ENCODE data around the gene COPG1. TPM values are rescaled to one million over a fixed set of nuclear protein-coding genes. Genes with fewer than 3 reads are reported as not detected.

Gene COPG1
- total RNA-seq, 1 experiment from 2014 or later: 157 TPM

GRCh38 chr3:129277829-129278271 lies 28.4 kb downstream of the COPG1 start:
- Histone ChIP-seq H3K4me1 (ENCODE audit: insufficient read depth, low read length, poor library complexity, severe bottlenecking) (peaks cover 17% of the 10 kb centered on the region), H3K4me3 (ENCODE audit: low read depth, low read length, poor library complexity, severe bottlenecking) (no peak overlapping the region), H3K27me3 (replicated peaks; ENCODE audit: insufficient read depth, low read depth, low read length, poor library complexity) (no peaks in the 10 kb centered on the region), H3K36me3 (ENCODE audit: insufficient read depth, low read length, poor library complexity, severe bottlenecking) (peaks cover 43% of the 10 kb centered on the region), H3K27ac (ENCODE audit: low read depth, low read length, poor library complexity, severe bottlenecking) (peak overlapping the region; percentile 84), H3K9me3 (ENCODE audit: low read depth, low read length, poor library complexity, severe bottlenecking) (no peaks in the 10 kb centered on the region)
- intact Hi-C loops (cut with micrococcal nuclease; ENCODE audit: unreplicated experiment): no loop called here
- TF ChIP-seq, protein P1, sequence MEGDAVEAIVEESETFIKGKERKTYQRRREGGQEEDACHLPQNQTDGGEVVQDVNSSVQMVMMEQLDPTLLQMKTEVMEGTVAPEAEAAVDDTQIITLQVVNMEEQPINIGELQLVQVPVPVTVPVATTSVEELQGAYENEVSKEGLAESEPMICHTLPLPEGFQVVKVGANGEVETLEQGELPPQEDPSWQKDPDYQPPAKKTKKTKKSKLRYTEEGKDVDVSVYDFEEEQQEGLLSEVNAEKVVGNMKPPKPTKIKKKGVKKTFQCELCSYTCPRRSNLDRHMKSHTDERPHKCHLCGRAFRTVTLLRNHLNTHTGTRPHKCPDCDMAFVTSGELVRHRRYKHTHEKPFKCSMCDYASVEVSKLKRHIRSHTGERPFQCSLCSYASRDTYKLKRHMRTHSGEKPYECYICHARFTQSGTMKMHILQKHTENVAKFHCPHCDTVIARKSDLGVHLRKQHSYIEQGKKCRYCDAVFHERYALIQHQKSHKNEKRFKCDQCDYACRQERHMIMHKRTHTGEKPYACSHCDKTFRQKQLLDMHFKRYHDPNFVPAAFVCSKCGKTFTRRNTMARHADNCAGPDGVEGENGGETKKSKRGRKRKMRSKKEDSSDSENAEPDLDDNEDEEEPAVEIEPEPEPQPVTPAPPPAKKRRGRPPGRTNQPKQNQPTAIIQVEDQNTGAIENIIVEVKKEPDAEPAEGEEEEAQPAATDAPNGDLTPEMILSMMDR (conservative IDR thresholded peaks at IDR 0.05; ENCODE audit: low read depth, low read length): no peak
- peak; percentile 43 for DNase-seq (ENCODE audit: low spot score)
- BruUV-seq (replicated peaks): no TSS peak
- CTCF ChIA-PET: no interaction called here
- POLR2A ChIA-PET (ENCODE audit: low non-redundant PET): interaction anchor here (0.7 kb wide), 1 partner anchor 283 kb away, joined by 3 read pairs; no protein-coding TSS in a partner anchor

- no peaks in the 10 kb centered on the region for H3K27me3 ChIP-seq (replicated peaks; ENCODE audit: insufficient read depth, low read depth, low read length, poor library complexity)
- TF ChIP-seq, protein P1 (conservative IDR thresholded peaks at IDR 0.05; ENCODE audit: low read depth, low read length): no peak
- no peak for TF ChIP-seq EZH2 (IDR thresholded peaks at IDR 0.05; ENCODE audit: borderline replicate concordance, low read depth, low read length, poor library complexity, severe bottlenecking)
- peaks cover 36% of the 10 kb centered on the region for H3K36me3 ChIP-seq (ENCODE audit: insufficient read depth, low read length, poor library complexity, severe bottlenecking)
- intact Hi-C loops (cut with micrococcal nuclease; ENCODE audit: unreplicated experiment): no loop called here
- peak within 1 kb of the TSS; percentile 84 for H3K27ac ChIP-seq (ENCODE audit: low read depth, low read length, poor library complexity, severe bottlenecking)
- ChIA-PET CTCF (no interaction called here), POLR2A (ENCODE audit: low non-redundant PET) (interaction anchor here (0.6 kb wide), 1 partner anchor 157 kb away, joined by 13 read pairs; no protein-coding TSS in a partner anchor)
- no TSS peak for BruUV-seq (replicated peaks)
- DNase-seq (ENCODE audit: low spot score): peak; percentile 93
- peaks cover 17% of the 10 kb centered on the region for H3K4me1 ChIP-seq (ENCODE audit: insufficient read depth, low read length, poor library complexity, severe bottlenecking)
- H3K9me3 ChIP-seq (ENCODE audit: low read depth, low read length, poor library complexity, severe bottlenecking): no peaks in the 10 kb centered on the region
- H3K4me3 ChIP-seq (ENCODE audit: low read depth, low read length, poor library complexity, severe bottlenecking): peak within 1 kb of the TSS; percentile 93
Measured at GRCh38 chr3:129278439-129278965, 29.1 kb downstream of the COPG1 start, which contains the start of gene HMCES. TSS of gene HMCES (plus strand) at chr3:129278870. CDS start at chr3:129279733, 863 bp downstream.

DNA sequence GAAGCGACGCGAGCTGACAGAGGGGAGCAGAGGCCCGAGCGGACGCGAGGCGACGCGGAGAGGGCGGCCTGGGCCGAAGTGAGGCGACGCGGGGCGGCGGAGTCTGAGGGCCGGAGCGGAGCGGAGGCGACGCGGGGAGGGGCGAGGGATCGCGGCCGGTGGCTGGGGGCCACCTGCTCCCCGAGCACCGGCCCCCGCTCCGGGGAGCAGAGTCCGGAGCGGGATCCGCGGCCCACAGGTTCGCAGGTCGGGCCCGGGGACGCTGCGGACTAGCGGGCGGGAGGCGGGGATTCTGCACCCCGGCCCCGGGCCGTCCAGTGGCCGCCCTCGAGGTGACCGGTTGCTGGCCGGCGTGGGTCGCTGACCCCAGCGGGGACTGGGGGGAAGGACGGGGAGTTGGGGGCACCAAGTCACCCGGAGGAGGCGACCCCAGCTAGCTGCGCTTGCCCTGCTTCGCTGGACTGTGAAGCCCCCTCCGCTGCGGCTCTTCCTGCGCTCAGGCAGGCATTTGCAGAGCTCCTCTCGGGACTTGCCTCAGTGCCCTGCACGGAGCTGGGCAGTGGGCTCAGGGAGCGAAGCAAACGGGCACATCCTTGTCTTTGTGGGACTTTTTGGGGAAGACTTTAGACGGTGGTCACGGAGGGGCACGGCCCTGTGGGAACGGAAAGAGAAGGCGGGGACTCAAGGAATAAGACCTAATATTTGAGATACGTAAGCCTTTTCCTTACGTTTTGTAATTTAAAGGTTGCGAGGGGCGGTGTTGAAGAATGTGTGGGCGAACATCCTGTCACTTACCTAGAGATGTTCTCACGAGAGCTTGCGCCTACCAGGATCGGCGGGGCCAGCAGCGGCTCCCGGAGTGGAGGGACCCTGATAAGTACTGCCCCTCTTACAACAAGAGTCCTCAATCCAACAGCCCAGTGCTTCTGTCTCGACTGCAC lies 29.8 kb downstream of the COPG1 start:
- peak overlapping the region; percentile 84 for H3K27ac ChIP-seq (ENCODE audit: low read depth, low read length, poor library complexity, severe bottlenecking)
- no peaks in the 10 kb centered on the region for H3K9me3 ChIP-seq (ENCODE audit: low read depth, low read length, poor library complexity, severe bottlenecking)
- peaks cover 17% of the 10 kb centered on the region for H3K4me1 ChIP-seq (ENCODE audit: insufficient read depth, low read length, poor library complexity, severe bottlenecking)
- H3K27me3 ChIP-seq (replicated peaks; ENCODE audit: insufficient read depth, low read depth, low read length, poor library complexity): no peaks in the 10 kb centered on the region
- no peak for TF ChIP-seq EZH2 (IDR thresholded peaks at IDR 0.05; ENCODE audit: borderline replicate concordance, low read depth, low read length, poor library complexity, severe bottlenecking)
- TF ChIP-seq, protein P1 (conservative IDR thresholded peaks at IDR 0.05; ENCODE audit: low read depth, low read length): no peak
- peaks cover 29% of the 10 kb centered on the region for H3K36me3 ChIP-seq (ENCODE audit: insufficient read depth, low read length, poor library complexity, severe bottlenecking)
- ChIA-PET POLR2A (ENCODE audit: low non-redundant PET) (interaction anchor here (0.6 kb wide), 1 partner anchor 157 kb away, joined by 13 read pairs; no protein-coding TSS in a partner anchor), CTCF (no interaction called here)
- peak; percentile 62 for DNase-seq (ENCODE audit: low spot score)
- H3K4me3 ChIP-seq (ENCODE audit: low read depth, low read length, poor library complexity, severe bottlenecking): peak overlapping the region; percentile 93
- intact Hi-C loops (cut with micrococcal nuclease; ENCODE audit: unreplicated experiment): no loop called here
- BruUV-seq (replicated peaks): no TSS peak
